GM21825 (cell line): ENCODE results near the gene DNAAF2.
"Not testable (repeated sequence)": the region's sequence is repeated elsewhere in the genome, so short reads cannot be mapped to it uniquely, and the experiment has no call there.

ENCODE experiments used
- ATAC-seq: cut with Tn5 transposase; IDR thresholded peaks from one replicate; pipeline ENCODE4 v1.9.1; 2021; ENCODE audit warnings: mild to moderate bottlenecking, moderate library complexity; ENCODE audit not compliant: unreplicated experiment

The DNAAF2 gene, protein sequence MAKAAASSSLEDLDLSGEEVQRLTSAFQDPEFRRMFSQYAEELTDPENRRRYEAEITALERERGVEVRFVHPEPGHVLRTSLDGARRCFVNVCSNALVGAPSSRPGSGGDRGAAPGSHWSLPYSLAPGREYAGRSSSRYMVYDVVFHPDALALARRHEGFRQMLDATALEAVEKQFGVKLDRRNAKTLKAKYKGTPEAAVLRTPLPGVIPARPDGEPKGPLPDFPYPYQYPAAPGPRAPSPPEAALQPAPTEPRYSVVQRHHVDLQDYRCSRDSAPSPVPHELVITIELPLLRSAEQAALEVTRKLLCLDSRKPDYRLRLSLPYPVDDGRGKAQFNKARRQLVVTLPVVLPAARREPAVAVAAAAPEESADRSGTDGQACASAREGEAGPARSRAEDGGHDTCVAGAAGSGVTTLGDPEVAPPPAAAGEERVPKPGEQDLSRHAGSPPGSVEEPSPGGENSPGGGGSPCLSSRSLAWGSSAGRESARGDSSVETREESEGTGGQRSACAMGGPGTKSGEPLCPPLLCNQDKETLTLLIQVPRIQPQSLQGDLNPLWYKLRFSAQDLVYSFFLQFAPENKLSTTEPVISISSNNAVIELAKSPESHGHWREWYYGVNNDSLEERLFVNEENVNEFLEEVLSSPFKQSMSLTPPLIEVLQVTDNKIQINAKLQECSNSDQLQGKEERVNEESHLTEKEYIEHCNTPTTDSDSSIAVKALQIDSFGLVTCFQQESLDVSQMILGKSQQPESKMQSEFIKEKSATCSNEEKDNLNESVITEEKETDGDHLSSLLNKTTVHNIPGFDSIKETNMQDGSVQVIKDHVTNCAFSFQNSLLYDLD

DNA sequence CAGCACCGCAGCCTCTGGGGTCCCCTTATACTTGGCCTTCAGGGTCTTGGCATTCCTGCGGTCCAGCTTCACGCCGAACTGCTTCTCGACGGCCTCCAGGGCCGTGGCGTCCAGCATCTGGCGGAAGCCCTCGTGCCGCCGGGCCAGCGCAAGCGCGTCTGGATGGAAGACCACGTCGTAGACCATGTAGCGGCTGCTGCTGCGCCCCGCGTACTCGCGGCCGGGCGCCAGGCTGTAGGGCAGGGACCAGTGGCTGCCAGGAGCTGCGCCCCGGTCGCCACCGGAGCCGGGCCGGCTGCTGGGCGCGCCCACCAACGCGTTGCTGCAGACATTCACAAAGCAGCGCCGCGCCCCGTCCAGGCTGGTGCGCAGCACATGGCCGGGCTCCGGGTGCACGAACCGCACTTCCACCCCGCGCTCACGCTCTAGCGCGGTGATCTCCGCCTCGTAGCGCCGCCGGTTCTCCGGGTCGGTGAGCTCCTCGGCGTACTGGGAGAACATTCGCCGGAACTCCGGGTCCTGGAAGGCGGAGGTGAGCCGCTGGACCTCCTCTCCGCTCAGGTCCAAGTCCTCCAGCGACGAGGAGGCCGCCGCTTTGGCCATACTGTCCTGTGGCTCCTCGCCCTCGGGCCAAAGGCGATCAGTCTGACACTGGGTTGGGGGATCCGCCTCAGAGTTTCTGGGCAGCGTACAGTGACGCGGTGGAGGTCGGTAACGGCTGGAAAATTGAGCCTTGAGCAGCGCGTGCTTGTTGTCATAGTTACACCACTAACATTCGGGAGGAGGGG, at the start of gene DNAAF2:
DNAAF2 (minus strand) TSS at position 698 of the 788 bp plus-strand sequence; CDS start at position 603, 95 bp downstream.
- ATAC-seq, result peak; percentile 28

DNA sequence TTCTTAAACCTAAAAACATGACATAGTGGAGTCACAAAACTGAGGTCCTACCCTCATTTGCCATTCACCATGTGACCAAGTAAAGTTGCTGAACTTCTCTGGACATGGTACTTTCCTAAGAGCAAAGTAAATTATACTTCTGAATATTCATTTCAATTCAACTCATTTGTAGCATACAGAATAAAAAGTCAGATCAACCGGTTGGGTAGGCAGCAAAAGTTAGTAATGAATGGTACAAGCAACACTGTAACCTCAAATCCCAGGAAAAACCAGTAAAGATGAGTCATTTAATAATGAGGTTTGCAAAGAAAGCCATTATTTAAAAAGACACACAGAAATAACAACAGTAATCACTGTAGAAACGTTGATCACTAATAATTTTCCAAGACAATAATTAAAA, 44.2 kb upstream of the DNAAF2 start:
- ATAC-seq, result no peak

DNA sequence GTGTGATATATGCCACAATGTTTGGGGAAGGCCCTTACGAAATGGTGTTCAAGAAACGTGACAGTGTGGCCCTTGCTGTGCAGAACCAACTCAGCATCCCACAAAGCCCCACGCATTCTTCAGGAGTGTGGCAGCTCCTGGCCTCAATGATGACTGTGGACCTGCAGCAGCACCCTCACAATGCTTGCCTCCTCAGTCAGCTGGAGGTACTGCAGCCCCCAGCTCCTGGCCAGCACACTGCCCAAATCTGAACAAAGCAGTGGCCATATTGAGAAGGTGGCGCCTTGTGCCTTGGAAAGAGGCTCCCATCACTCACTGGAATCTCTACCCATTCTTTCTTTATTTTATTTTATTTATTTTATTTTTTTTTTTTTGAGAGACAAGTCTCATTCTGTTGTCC, 42.6 kb upstream of the DNAAF2 start:
- ATAC-seq, result no peak

DNA sequence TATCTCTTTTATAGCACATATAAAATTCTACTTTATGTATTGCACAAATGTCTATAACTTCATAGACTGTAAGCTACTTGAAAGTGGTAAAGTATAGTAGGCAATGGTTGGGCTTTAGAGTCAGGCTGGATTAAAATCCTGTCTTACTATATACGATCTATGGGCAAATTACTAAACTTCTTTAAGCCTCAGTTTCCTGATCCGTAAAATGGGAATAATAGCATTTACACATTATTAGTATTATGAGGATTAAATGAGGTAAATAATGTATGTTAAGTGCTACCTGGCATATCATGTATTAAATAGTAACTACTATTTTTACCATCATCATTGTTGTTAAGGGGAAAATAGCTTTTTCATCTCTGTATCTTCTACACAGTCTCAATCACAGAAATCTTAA, 38.5 kb upstream of the DNAAF2 start:
- no peak for ATAC-seq

DNA sequence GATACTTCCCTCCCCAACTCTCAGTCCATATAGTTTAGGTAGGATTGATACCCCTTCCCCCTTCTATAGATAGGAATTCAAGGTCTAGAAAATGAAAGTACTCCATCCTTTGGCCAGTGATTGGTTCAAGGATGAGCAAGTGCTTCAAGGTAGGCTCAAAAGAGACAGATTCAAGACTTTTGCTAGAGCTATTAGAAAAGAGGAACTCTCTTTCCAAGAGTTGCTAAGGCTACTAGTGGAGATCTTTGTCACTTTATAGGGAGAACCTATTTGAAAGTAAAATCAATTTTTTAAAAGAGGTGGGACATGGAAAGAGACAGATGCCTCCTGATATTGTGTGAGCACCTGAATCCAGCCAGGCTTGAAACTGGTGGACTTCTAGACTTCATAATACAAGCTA, 35.4 kb upstream of the DNAAF2 start:
- no peak for ATAC-seq

DNA sequence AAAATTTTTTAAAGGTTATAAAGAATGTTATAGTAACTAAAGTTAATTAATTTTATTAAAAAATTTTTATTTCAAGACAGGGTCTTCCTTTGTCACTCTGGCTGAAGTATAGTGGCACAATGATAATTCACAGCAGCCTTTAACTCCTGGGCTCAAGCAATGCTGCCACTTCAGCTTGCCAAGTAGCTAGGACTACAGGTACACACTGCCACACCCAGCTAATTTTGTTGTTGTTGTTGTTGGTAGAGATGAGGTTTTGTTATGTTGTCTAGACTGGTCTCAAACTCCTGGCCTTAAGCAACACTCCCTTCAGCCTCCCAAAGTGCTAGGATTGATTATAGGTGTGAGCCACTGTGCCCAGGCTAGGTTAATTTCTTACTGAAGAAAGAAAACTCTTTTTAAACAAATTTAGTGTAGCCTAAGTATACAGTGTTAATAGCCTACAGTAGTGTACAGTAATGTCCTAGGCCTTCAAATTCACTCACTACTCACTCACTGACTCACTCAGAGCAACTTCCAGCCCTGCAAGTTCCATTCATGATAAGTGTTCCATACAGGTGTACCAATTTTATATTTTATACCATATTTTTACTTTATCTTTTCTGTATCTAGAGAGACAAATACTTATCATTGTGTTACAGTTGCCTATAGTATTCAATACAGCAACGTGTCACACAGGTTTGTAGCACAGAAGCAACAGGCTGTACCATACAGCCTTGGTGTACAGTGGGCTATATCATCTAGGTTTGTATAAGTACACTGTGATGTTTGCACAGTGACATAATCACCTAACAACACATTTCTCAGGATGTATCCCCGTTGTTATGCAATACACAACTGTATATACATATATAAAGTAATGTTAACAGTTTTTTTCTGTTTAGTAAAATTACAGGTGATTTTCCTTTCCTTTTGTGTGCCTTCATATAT, 24.7 kb upstream of the DNAAF2 start:
- ATAC-seq, result no peak

DNA sequence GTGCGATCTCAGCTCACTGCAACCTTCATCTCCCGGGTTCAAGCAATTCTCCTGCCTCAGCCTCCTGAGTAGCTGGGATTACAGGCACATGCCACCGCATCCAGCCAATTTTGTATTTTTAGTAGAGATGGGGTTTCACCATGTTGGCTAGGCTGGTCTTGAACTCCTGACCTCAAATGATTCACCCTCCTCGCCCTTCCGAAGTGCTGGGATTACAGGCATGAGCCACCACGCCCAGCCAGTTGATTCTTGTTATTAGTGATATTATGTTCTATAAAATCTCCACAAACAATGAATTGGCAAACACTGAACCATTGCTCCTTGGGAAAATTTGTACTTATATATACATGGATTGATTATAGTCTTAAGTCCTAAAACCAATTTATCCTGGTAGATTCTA, 22.5 kb upstream of the DNAAF2 start:
- not testable (repeated sequence) for ATAC-seq

DNA sequence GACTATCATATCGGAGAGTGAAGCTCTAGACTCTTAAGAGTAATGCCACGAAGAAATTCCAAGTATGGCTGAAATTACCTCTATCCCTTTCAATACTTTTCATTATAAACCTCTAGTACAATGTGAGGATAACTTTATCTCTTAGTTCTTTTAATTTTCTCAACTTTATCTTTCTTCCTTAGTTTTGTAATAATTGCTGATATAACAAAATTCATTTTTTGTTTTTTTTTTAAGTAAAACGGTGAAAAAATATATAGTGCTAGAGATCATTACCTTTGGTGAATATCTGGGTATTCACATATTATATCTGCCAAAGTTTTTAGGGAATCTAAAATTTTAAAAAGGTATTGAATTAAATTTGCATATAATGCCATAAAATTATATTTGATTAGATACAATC, 19.5 kb upstream of the DNAAF2 start:
- ATAC-seq, result no peak

DNA sequence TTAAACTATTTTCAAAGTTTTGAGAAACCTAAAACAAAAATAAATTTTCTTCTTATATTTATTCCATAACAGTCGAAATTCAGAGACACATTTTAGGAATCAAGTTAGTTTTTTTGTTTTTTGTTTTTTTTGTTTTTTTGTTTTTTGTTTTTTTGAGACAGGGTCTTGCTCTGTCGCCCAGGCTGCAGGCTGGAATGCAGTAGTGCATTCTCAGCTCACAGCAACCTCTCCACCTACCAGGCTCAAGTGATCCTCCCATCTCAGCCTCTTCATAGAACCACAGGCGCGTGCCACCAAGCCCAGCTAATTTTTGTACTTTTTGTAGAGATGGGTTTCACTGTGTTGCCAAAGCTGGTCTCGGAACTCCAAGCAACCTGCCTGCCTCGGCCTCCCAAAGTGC, 18.5 kb upstream of the DNAAF2 start:
- ATAC-seq, result no peak

DNA sequence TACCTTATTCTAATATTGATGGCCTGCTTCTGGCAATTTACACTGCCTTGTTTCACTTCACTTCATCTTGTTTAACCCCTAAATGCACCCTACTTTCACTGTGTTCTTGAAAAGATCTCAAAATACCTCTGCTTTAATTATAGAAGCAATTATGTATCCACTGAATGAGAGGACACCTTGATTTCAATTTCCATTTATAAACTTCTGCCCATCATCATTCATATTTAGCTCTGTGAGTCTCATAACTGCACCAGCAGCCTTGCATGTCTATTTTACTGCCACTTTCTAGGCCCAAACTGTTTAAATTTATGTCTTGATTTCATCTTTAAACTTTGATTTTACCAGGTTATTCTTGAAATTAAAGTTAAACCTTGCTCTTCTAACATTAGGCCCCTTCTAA, 7.1 kb upstream of the DNAAF2 start:
- no peak for ATAC-seq

DNA sequence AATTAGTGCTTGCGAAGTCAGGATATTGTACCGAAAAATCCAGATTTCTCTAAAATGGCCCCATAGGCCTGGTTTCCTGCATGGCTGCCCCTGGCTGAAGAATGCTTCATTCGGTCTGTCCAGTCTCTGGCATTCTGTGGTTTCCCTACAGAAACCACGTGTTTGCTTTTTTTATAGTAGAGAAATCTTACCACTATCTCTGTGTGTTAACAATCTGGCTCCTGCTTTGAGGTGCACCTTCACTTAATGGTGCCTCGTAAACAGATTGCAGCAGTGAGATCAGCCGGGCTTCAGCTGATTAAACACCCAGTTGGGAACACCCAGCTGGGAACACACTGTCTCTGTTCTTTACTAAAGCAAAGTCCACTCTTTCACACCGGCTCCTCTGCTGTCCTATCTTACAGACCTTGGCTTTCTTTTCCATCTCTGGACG, 6.7 kb upstream of the DNAAF2 start:
- no peak for ATAC-seq

DNA sequence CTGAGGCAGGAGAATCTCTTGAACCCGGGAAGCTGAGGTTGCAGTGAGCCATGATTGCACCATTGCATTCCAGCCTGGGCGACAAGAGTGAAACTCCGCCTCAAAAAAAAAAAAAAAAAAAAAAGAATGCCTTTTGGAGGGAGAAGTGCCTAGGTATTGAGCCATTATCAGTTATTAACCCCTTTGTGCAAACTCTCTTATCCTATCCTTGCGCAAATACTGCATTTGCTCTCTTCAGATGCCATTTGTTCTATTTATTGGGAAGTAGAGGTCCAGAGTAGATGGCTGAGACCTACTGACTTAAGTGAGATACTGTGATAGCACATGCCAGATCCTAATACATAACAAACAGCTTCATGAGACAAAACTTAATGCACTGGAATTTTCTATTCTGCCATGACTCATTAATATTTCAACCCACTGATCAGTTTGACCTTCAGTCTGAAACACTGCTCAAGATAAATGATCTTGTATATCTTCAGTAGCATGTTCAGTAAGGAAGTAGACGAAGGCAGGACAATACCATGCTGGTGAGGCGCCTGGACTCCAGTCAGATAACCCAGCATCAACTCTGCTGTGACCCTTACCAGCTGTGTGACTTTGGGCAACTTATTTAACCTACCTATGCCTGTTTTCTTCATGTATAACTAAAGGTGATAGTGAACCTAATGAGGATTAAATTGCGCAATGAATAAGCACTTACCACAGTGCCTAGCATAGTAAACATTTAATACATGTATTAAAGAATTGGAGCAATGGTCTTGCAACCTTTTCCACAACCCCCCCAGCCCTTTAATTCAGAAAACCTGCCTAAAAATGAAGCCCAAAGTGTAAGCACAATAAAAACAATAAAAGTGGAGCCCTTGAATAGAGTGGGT, 5.7 kb upstream of the DNAAF2 start:
- ATAC-seq, result no peak

DNA sequence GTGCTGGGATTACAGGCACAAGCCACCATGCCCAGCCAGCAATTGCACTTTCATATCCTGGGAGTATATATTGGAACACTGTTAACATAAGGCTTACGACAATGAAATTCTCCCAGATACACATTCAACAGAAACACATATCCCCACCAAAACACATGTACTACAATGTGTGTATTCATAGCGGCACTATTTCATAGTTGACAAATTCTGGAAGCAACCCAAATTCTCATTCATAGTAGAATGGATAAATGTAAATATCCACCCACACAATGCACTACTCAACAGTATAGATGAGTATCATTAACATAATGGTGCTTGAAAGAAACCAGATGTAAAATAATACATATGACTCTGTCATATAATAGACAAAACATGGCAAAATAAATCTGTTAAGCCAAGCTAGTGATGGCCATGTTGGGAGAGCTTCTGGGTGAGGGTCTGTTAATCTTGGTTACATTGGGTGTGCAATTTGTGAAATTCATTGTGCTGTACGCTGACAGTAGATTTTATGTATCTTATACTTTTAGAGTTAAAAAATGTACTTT, 2.6 kb upstream of the DNAAF2 start:
- no peak for ATAC-seq

DNA sequence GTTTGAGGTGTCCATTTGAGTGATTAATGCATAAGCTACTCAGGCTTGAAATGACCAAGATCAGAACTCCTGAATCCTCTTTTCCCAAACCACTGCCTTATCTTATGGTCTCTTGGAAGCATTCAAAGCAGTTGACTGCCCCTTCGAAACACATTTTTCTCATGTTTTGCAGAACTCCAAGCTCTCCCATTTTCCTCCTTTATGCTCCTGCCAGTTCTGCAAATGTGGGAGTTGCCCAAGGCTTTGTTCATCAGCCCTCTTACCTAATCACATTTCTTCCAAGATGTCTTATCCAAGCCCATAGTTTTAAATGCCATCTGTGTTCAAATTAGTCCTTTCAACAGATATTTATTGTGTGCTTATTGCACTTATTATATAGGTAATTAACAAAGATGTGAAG, 1.8 kb upstream of the DNAAF2 start:
- no peak for ATAC-seq

DNA sequence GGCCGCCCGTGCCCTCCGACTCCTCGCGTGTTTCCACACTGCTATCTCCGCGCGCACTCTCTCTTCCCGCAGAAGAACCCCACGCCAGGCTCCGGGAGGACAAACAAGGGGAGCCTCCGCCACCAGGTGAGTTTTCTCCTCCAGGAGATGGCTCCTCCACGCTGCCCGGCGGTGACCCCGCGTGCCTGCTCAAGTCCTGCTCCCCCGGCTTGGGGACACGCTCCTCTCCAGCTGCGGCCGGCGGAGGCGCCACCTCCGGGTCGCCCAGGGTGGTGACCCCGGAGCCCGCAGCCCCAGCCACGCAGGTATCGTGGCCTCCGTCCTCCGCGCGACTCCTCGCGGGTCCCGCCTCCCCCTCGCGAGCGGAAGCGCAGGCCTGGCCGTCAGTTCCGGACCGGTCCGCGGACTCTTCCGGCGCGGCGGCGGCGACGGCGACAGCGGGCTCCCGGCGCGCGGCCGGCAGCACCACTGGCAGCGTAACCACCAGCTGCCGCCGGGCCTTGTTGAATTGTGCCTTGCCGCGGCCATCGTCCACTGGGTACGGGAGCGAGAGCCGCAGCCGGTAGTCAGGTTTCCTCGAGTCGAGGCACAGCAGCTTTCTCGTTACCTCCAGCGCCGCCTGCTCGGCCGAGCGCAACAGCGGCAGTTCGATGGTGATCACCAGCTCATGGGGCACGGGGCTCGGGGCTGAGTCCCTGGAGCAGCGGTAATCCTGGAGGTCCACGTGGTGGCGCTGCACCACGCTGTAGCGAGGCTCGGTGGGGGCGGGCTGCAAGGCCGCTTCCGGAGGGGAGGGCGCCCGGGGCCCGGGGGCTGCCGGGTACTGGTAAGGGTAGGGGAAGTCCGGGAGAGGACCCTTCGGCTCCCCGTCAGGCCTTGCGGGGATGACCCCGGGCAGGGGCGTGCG, 1.2 kb downstream of the DNAAF2 start:
- ATAC-seq, result peak; percentile 78

DNA sequence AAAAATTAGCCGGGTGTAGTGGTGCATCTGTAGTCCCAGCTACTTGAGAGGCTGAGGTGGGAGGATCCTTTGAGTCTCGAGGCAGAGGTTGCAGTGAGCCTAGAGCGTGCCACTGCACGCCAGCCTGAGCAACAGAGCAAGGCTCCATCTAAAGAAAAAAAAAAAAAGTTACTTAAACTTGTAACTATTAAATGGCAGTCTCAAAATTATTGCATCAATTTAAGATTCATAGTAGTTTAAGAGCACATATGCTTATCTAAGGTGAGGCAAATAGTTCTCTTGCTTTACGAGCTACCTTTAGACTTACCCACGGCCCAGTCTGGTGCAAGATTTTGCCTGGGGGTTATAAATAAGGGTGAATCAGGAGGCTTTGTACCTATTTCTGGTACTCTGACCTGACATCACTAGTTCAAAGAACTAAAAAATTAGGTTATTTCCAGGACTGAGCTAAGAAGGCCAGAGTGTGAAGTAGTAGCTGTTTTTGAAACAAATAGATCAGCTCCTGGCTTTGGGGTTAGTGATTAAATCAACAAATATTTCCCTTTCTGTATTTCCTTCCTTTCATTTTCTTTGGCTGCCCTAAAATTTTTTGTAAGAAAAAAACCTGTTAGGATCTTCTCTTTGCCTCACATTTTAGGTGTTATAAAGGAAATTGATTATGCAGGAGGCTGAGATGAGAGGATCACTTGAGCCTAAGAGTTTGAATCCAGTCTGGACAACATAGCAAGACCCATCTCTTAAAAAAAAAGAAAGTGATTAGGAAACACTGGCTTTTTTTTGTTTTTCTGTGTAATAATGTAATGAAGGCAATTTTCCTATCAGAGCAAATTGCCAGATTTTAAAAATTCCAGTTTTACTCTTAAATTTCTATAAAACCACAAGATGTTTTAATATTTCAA, 10.9 kb downstream of the DNAAF2 start:
- ATAC-seq, result no peak

DNA sequence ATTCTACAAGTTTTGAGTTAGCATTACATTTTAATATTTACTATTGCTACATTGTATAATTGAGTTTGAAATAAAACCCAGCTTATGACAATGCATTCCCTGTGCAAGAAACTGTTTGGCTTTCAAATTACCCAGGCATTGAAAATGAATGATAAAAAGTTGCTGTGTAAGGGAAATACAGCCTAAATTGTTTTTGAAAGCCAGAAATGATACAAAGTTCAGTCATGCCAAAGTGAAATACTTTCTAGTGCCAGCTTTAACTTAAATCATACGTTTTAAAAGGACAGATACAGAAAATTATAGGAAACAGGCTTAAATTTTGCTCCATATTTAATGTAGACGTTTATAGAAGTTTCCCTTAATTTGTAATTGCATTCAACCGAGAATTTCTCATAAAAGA, 11.7 kb downstream of the DNAAF2 start:
- no peak for ATAC-seq
